DMS114 treated with DMSO at 0.1 percent for 48 hours (cell line): ENCODE measurements around the gene ATP13A4.

Experiments used
- DNase-seq: peaks from one replicate; lab custom pipeline; 2025; ENCODE audit not compliant: unreplicated experiment; lab: John Stamatoyannopoulos, UW

Gene ATP13A4

GRCh38 chr3:193499136-193499770 is 55.4 kb downstream of the ATP13A4 start:
- no peak for DNase-seq

GRCh38 chr3:193498215-193498614 is 56.5 kb downstream of the ATP13A4 start:
- no peak for DNase-seq

- DNase-seq, result no peak
These were observed 58.0 kb downstream of the ATP13A4 start for GRCh38 chr3:193496658-193497057.

GRCh38 chr3:193491026-193491425 is 63.7 kb downstream of the ATP13A4 start:
- DNase-seq, result no peak

- DNase-seq, result no peak
These were observed 64.1 kb downstream of the ATP13A4 start for GRCh38 chr3:193490580-193490979.

GRCh38 chr3:193489949-193490348 is 64.7 kb downstream of the ATP13A4 start:
- DNase-seq, result no peak

GRCh38 chr3:193488741-193489140 is 66.0 kb downstream of the ATP13A4 start:
- DNase-seq, result no peak

- no peak for DNase-seq
These were observed 70.6 kb downstream of the ATP13A4 start for GRCh38 chr3:193483988-193484539.

GRCh38 chr3:193481436-193481835 is 73.3 kb downstream of the ATP13A4 start:
- no peak for DNase-seq

- DNase-seq, result no peak
These were observed 80.2 kb downstream of the ATP13A4 start for GRCh38 chr3:193474446-193474845.

GRCh38 chr3:193470710-193471109 is 84.0 kb downstream of the ATP13A4 start:
- DNase-seq, result no peak

- no peak for DNase-seq
These were observed 88.6 kb downstream of the ATP13A4 start for GRCh38 chr3:193465992-193466608.

- DNase-seq, result no peak
These were observed 89.8 kb downstream of the ATP13A4 start for GRCh38 chr3:193464889-193465288.

GRCh38 chr3:193457526-193457925 is 97.2 kb downstream of the ATP13A4 start:
- DNase-seq, result no peak

GRCh38 chr3:193452338-193452737 is 102.4 kb downstream of the ATP13A4 start:
- peak; percentile 17 for DNase-seq

- no peak for DNase-seq
These were observed 102.8 kb downstream of the ATP13A4 start for GRCh38 chr3:193451902-193452301.

- DNase-seq, result no peak
These were observed 107.6 kb downstream of the ATP13A4 start for GRCh38 chr3:193446965-193447602.

- no peak for DNase-seq
These were observed 115.3 kb downstream of the ATP13A4 start for GRCh38 chr3:193439423-193439822.

GRCh38 chr3:193418576-193419373 is 135.9 kb downstream of the ATP13A4 start:
- no peak for DNase-seq

GRCh38 chr3:193416629-193417028 is 138.1 kb downstream of the ATP13A4 start:
- DNase-seq, result no peak

- no peak for DNase-seq
These were observed 147.0 kb downstream of the ATP13A4 start for GRCh38 chr3:193407688-193408087.
